ENCODE data around the gene TMEM237.
"Not testable (repeated sequence)": the region's sequence is repeated elsewhere in the genome, so short reads cannot be mapped to it uniquely, and the experiment has no call there.

TMEM237 gene, protein sequence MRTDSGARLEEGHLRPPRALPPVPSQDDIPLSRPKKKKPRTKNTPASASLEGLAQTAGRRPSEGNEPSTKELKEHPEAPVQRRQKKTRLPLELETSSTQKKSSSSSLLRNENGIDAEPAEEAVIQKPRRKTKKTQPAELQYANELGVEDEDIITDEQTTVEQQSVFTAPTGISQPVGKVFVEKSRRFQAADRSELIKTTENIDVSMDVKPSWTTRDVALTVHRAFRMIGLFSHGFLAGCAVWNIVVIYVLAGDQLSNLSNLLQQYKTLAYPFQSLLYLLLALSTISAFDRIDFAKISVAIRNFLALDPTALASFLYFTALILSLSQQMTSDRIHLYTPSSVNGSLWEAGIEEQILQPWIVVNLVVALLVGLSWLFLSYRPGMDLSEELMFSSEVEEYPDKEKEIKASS

DNA sequence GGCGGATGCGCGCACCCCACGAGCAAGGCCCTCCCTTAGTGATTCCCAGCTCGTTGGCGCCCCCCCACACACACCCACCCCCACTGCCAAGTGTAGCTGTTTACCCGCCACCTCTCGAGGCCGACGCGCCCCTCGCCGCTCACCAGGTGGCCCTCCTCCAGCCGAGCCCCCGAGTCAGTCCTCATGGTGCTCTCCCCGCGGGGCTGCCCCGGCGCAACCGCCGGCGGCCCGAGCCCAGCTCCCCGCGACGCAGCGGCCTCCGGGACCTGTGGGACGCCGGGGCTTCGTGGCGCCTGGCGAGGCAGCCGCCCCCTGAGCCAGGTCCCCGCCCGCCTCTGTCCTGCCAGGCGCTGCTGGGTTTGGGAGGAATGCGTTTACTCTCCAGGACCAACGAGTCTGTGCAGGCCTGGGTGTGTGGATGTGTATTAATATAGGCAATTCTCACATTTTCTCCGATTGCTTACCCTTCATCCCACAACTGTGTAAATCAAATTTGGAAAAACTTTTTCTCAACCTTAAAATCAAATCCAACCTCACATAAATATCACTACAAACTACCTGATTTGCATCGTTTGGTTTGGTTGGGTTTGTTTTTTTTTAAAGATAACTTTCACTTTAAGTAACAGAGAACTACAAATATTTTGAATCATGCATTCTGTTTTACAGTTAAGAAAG lies at the start of gene TMEM237:
Gene TMEM237, minus strand, starts transcription at position 288 of the 675 bp plus-strand sequence. Its CDS starts 103 bp downstream, at position 185.
- no peak for FAIRE-seq

DNA sequence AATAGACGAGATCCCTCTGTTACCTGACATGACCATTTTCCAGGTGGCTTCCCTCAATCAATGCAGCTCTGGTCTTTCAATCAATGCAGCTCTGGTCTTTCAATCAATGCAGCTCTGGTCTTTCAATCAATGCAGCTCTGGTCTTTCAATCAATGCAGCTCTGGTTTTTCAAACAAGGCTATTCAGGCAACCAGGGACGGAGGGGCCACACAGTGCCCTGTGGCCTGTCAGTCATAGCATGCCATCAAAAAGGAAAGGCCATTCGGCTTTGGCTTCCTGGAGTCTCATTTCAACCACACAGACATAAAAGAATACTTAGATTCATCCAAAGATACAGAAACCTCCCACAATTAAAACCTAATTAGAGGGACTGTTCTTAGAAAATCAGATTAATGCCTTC lies 41.9 kb upstream of the TMEM237 start:
- FAIRE-seq, result no peak

DNA sequence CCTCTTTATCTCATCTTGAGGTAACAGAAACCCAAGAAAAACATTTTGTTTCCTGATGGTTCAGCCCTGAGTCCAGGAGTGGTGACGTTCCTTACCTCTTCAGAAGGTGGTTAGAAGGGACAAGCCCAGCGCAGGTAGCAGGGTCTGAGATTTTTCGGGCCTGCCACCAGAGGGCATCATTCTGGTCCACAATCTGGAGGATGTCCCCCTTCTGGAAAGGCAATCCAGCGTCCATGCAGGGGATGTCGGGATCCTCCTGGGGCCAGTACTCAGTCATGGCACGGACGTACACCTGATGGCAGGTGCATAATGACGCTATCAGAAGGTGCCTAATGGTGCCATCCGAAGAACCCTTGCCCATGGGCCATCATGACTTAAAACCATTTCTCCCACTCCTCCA lies 37.4 kb upstream of the TMEM237 start:
- FAIRE-seq, result no peak

DNA sequence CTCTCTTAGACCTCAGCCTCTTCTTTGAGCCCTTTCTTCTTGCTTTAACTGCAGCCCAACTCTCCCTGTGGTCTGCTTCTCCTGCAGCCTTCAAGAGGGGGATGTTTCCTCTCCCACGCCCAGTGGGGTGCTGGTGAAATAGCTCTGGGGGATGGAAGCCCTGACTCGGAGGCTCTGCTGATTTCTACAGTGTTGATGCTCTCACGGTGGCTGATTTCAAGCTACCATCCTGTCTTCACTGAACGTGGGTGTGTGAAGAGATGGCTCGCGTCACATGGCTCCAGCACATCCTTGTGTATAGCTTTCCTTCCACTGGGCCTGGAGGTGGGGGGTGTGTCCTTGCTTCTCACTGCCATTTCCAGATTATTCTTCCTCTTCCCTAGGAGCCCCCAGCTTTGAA lies 35.1 kb upstream of the TMEM237 start:
- FAIRE-seq, result no peak

DNA sequence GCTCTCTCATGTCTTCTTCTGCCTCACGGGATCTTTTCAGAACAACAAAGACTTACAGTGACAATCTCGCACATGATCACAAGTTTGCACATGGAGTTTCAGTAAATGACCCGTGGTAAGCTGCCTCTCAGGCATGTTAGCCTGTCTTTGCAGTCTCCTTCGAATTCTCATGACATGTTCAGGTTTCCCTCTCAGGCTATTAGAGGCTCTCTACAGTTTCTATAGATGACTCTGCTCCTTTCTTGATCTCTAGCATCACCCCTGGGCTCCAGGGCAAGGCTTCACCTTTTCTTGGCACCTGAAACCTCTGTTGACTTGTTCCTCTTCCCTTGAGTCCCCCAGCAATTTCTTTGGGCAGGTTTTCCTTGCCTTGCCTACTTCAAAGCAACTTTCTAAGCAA lies 32.2 kb upstream of the TMEM237 start:
- no peak for FAIRE-seq

DNA sequence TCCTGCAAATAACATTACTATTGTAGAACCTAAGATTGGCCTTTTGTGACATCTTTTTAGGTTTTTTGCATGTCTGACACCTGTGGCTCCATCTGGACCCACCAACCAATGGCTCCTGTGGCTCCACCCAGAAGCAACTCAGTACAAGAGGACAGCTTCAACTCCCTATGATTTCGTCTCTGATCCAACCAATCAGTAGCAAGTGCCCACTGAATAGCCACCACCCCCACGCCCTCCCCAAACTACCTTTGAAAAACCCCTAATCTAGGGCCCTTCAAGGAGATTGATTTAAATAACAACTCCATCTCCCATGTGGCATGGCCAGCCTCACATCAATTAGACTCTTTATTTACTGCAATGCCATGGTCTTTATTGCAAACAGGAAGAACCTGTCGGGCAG lies 31.5 kb upstream of the TMEM237 start:
- no peak for FAIRE-seq

DNA sequence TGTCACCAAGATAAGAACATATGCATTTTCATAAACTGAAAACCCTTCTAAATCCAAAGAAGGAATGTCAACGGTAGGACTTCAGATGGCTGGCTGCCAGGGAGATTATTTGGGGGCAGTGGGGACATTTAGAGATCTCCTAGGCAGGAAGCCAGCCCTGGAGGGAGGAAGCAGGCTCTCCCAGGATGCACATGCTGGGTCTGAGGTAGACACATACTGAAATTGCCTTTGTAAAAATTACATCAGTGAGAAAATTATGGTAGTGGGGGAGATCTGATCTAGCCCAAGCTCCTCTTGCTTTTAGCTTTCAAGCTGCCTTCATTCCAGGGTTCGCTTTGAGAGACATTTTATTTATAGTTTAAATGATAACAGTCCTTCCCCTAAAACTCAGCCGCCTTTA lies 31.0 kb upstream of the TMEM237 start:
- FAIRE-seq, result no peak

DNA sequence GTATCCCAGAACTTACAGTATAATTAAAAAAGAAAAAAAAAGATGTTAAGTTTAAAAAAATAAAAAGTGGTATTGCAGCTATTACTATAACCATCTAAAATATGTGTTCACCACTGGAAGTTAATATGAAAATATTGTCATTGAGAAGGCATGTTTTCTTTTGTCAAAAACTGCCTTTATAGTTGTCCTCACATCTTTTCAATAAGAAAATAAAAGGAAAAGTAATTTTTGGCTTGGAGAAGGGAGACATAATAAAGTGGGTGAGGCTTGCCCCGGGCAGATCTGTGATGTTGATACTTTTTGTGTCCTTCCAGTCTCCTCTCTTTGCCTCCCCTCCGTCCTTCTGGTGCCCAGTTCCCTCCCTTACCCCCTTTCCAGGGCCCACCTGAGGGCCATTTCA lies 30.2 kb upstream of the TMEM237 start:
- no peak for FAIRE-seq

DNA sequence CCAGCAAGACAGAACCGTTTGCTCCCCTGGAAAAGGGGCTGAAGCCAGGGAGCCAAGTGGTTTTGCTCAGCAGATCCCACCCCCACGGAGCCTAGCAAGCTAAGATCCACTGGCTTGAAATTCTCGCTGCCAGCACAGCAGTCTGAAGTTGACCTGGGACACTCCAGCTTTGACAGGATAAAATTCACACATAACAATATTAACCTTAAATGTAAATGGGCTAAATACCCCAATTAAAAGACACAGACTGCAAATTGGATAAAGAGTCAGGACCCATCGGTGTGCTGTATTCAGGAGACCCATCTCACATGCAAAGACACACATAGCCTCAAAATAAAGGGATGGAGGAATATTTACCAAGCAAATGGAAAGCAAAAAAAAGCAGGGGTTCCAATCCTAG lies 27.9 kb upstream of the TMEM237 start:
- FAIRE-seq, result not testable (repeated sequence)

DNA sequence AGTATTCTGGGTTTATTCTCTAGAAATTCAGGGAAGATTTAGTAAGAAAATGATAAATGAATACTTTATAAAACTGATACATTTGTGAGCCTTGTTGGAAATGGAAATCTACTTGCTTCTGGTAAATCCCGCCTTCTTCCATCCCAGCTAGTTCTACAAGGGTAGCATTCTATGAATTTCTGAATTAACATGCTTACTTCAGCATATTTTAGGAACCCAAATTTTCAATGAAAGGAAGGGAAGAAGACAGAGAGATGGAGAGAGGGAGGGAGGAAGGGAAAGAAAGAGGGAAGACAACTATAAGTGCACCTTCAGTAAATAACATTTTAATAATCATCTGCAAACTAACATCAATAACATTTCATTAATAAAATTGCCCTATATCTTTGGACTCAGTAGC lies 26.6 kb upstream of the TMEM237 start:
- FAIRE-seq, result no peak

DNA sequence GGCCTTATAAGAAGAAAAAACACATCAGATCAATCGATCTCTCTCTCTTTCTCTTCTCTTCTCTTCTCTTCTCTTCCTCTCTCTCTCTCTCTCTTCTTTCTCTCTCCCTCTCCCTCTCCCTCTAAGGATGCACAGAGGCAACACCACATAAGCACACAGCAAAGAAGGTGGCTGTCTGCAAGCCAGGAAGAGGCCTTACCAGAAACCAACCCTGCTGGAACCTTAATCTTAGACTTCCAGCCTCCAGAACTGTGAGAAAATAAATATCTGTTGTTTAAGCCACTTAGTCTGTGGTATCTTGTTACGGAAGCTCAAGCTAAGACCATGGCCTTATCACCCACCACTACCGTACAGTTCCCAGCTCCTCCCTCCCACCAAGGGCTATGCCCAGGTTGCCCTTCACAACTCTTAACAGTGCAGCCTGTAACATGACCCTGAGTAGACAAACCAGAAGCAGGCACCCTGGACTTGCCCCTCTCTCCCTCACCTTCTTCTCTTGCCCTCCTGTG lies 25.2 kb upstream of the TMEM237 start:
- FAIRE-seq, result no peak

DNA sequence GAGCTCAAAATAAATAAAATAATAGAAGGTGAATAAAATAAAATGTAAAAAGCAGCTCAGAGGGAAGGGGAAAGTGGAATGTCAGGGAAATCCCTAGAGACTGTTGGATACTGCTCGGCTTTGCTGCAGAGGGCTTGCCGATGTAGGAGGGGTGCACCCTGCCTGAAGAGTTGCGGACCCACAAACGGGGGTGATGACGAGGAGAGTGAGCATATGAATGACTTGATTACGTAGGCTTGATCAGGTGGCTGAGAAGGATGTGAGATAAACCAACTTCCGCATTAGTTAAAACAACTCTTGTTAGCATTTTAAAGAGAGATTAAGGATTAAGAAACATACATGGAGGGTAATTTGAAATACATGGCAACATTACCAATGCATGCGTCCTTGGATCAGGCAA lies 21.0 kb upstream of the TMEM237 start:
- no peak for FAIRE-seq

DNA sequence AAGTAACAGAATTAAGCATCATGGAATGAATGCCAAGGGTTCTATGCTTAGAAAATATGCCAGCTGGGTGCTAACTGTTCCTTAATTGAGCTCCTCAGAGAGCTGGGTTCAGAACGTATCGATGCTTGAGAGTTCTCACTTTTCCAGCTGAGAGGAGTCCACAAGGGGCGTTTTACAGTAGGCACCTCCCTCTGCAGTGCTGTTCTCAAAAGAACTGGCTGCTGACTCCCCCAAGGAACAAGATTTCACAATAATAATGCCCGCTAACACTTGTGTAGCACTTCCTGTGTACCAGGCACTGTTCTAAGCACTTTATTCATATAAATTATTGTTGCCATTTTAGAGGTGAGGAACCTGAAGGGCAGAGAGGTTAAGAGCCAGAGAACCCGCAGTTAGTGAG lies 18.1 kb upstream of the TMEM237 start:
- no peak for FAIRE-seq

DNA sequence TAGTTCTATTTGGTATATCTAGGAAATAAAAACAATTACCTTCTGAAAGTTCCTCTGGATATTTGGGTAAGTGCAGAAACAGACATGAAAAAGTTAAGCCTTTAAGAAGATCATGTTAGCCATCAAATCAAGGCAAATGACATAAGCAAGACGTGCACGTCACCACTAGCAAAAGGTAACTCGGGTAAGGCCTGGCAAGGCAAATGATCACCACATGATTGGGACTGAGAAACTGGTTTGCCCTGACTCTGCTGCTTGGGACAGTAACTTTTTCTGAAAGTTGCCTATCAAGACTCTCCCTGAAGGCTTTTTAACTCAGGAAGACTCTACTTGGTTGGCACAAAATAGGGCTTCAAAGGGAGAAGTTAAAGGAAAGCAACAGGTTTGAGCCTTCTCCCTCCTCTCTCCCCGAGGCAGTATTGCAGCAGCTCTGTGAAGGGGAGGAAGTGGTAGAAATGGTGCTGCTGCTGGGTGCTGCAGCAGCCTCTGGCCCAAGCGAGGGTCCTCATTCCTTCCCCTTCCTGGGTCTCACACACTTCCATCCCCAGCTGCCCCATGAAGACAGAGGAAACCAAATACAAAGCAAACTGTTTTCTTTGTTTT lies 17.1 kb upstream of the TMEM237 start:
- FAIRE-seq, result no peak

DNA sequence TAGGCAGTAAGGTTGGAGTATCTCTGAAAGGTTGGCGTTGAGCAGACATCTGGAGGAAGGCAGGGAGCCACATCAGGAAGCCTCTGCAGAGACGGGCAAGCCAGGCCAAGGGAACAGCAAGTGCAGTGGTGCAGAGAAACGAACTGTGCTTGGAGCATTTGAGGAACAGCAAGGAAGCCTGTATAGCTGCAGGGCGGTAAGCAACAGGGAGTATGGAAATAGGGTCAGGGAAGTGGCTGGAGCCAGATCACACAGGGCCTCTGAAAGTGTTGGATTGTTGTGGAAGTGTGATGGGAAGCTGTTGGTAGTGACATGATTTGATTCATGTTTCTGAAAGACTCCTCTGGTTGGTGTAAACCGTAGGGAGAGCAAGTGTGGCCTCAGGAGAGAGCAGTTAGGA lies 13.4 kb upstream of the TMEM237 start:
- no peak for FAIRE-seq

DNA sequence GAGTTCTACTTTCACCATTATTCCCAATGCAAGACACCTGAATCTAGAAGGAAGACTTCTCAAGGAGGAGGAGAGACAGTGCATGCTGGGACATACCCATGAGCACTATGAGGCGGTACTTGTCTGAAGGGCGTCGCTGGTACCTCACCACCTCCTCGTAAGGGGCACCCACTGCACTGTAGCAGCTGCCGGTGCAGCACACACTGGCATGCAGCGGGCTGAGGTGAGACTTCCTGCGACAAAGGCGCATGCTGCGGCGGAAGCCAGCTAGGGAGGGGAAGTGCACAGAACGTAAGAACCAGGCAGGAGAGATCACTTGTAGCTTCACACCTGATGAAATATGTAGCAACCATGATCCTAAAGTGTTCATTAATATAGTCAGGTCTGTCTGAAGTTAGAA lies 12.8 kb upstream of the TMEM237 start:
- no peak for FAIRE-seq

DNA sequence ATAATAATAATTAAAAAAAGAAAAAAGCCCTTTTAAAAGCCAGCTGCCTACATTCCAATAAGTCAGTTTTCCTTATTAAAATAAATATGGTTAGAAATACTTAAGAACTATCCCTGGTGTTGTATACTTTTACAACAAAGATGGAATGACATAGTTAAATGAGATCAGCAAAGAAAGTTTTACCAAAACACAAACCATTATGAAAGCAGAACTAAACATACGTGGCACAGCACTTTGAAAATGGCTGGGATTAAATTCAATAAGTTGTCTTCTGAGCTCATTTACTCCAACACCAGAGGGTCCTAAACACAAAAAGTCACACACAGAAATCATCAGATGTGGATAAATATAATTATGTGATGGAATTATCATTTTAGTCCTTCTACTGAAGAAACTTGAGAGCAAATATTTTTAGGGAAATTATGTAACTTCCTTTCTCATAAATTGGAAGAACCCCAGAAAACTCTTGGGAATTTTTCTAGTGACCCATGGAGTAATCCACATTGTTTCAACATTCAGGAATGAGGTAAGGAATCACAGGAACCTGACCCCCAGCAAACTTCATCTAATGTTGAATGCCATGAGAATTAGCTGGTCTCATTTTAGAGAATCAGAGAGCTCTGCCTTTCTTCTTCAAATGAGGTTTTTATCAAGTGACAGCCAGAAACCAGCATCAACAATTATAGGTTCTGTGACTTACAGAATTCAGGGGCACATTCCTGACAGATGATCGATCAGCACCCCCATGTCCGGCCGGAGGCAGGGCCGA lies 11.5 kb upstream of the TMEM237 start:
- FAIRE-seq, result no peak

DNA sequence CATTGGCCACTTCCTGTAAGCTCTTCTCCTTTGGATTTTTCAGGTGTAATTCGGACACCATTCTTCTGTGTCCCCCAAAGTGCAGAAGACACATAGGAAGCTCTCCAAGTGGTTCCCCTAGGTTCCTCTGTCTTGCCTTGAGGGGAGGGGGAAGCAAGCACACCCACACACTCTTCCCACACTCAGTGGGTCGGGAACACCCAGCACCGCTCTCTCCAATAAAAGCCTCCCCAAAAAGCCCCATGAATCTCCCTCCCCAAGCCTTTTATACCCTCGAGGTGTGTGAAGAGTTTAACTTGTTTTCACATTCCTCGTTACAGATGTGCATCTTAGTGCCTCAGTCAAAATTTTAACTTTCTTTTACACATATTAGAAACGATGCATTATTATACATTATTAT lies 9.9 kb upstream of the TMEM237 start:
- FAIRE-seq, result no peak

DNA sequence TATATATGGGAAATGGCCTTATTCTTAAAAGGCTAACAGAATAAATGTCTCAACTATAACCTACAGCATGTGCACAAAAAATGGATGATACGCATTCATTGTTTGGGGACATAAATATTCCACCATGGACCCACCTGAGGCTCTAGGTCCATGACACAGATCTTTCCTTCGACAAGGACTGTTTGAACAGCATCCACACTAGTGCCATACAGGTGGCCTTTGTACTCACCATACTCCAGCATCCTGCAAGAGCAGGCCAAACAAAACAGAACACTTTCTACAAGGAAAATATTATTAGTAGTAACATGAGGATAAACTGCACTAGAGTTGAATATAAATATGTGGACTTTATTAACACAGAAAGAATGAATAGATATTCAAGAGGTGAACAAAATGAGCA lies 6.1 kb upstream of the TMEM237 start:
- no peak for FAIRE-seq

DNA sequence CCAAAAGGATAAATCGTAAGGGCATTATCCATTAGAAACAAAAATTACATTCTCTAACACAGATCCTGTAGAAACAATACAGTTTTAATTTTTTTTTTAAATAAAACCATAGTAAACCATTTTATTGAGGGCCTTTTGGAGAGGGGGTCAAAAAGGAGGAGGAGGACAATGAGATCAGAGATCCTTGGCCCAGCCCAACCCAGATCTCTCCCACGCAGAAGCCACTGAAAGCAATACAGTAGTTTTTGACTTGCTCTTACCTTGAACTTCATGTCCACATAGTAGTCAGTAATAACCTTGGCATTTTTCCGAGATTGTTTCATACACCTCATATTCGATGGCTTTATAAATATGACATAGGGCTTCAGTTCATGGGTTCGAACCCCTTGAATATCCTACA lies 4.1 kb upstream of the TMEM237 start:
- no peak for FAIRE-seq

DNA sequence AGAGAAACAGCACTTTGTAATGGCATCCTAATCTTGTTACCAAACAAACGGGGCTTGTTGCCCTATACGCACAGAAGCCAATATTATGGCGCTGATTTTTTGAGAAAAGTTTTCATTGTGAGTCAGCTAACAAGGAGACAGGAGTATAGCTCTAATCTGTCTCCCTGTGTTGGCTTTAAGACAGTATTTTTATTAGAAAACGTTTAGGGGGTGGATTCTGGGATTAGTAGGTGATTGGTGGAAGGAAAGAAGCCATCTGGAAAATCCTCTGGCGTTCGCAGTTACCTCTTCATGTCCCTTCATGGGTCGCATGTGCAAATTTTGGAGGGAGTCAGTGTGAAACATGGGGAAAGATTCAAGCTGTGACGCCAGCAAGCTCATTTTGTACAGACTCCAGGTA lies 698 bp upstream of the TMEM237 start:
- no peak for FAIRE-seq

DNA sequence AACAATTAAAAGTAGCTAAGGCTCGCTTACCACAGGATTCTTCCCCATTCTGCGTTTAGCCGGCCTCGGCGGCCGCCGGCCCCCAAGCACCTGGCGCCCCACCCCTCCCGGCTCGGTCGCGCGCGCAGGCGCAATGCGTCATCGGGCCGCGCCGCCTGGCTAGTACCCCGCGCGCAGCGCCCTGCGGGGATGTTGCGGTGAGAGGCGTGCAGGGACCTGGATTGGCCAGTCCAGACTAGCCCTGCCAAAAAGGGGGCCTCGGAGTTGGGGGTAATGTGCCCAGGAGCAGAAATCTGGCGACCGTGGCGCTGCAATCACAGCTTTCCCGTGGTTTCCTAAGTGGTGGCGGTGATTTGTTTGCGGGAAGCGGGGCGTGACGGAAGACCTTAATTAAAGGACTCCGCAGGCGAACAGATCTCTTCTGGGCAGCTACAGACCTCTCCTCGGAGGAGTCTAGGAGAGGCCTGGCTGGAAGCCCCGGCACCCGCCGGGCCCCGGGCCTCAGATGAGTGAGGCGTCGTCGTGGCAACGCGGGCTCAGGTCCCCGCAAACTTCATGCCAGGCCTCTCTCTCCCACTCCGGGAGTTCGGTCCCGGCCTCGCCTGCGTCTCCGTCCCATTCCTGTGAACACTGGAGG lies 606 bp downstream of the TMEM237 start:
- no peak for FAIRE-seq

DNA sequence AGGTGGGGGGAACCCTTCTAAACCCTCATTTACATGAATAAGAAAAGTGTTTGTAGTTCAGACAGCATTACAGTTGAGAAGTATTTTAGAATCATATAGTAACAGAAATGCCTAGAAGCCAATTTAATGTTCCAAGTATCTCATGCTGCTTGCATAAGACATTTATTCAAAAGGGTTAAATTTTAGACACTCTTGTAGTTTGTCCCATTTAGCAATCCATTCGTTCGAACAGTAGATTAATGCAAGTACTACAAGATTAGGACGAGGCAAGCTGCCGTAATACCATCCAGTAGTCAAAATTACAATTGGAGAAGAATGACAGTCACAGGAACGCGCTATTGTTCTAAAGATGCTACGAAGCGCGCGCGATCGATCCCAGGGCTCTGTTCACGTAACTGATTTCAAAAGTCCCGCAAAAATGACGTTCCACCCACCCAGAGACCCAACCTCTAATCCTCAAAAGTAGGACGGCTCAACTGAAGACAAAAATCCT lies 1.2 kb downstream of the TMEM237 start:
- FAIRE-seq, result no peak
